ENCODE results near the gene UPF3B. TPM values are rescaled to one million over a fixed set of nuclear protein-coding genes. Genes with fewer than 3 reads are reported as not detected.
A peak's percentile ranks its signal among the peaks of the same experiment; 100 is the strongest.

The UPF3B gene
- total and polyA plus RNA-seq, 9 of the 15 experiments (the other 6 are each of a cell fraction or from before 2014, with no cell fraction given), result 17.6 to 57.0 (median 32.3) TPM

DNA sequence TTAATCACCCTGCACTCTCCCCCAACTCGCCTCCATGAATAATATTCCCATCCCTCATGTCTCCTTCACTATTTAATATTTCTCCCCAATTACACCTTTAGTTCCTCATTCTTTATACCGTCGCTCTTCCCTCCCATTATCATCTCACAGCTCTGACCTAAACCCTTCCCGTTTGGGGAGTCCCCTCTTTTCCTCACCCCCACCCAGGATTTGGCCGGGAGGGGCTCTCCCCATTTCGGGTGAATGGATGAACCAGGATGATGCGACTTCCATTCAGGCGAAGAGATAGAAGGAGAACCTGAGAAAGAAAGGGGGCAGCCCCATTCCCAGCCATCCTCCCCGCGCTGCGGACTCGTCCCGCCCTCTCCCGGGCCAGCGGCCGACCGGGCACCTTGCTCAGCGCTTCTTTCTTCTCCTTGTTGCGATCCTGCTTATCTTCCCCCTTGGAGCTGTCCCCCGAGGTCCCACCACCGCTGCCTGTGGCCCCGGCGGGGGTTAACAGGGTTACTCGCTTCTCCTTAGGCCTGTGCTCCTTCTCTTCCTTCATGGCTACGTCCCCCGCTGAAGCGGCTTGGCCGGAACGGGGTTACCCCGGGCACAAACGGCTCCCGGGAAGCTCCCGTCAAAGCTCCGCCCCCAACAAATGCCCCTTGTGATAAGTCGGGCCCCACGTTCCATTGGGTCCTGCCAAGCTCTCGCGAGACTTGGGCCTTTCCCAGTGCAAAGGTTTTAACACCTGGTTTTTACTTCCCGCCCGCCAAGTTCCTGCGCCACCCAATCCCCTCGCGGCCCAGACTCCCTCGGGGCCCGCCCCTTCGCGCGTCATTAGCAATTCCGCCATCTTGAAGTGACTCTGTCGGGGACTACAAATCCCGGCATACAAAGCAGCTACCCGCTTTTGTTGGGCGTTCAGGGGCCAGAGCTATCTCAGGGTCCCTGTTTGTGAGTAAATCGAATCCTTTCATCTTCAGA is at the start of gene UPF3B (continued):
- TF ChIP-seq DMBX1 (CRISPR knock-in tag; IDR thresholded peaks at IDR 0.05; ENCODE audit: borderline replicate concordance) (no peak), ZNF589 (CRISPR knock-in tag; IDR thresholded peaks at IDR 0.05; ENCODE audit: low read depth) (no peak), RBM15 (IDR thresholded peaks at IDR 0.05; ENCODE audit: insufficient read depth, low read length) (no peak), ZNF3 (CRISPR knock-in tag; IDR thresholded peaks at IDR 0.05) (no peak), SIN3A (IDR thresholded peaks at IDR 0.05; ENCODE audit: borderline replicate concordance in 2 of 2, control insufficient read depth in 1 of 2, low read depth in 2 of 2, low read length in 2 of 2) (peak; percentile 38 to 74; a peak in 2 of 4 replicates), XRCC5 (IDR thresholded peaks at IDR 0.05; ENCODE audit: low read depth, low read length) (0 out of 2 replicates have a peak, but pooled peaks have one; percentile 34), FIP1L1 (IDR thresholded peaks at IDR 0.05; ENCODE audit: low read depth, low read length, poor library complexity, severe bottlenecking) (no peak), ZBTB11 (CRISPR knock-in tag; IDR thresholded peaks at IDR 0.05) (peak in 1 of 3 experiments; percentile 74; a peak in 1 of 6 replicates), ZNF311 (CRISPR knock-in tag; IDR thresholded peaks at IDR 0.05) (no peak), DPF2 (IDR thresholded peaks at IDR 0.05) (no peak), ZSCAN29 (IDR thresholded peaks at IDR 0.05) (no peak), ZFP36 (IDR thresholded peaks at IDR 0.05; ENCODE audit: low read depth, low read length, partially characterized antibody) (no peak), NCOA1 (IDR thresholded peaks at IDR 0.05; ENCODE audit: low read depth) (no peak)
- TF ChIP-seq, protein P1, sequence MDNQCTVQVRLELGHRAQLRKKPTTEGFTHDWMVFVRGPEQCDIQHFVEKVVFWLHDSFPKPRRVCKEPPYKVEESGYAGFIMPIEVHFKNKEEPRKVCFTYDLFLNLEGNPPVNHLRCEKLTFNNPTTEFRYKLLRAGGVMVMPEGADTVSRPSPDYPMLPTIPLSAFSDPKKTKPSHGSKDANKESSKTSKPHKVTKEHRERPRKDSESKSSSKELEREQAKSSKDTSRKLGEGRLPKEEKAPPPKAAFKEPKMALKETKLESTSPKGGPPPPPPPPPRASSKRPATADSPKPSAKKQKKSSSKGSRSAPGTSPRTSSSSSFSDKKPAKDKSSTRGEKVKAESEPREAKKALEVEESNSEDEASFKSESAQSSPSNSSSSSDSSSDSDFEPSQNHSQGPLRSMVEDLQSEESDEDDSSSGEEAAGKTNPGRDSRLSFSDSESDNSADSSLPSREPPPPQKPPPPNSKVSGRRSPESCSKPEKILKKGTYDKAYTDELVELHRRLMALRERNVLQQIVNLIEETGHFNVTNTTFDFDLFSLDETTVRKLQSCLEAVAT (IDR thresholded peaks at IDR 0.05), result no peak
- TF ChIP-seq, protein P2, sequence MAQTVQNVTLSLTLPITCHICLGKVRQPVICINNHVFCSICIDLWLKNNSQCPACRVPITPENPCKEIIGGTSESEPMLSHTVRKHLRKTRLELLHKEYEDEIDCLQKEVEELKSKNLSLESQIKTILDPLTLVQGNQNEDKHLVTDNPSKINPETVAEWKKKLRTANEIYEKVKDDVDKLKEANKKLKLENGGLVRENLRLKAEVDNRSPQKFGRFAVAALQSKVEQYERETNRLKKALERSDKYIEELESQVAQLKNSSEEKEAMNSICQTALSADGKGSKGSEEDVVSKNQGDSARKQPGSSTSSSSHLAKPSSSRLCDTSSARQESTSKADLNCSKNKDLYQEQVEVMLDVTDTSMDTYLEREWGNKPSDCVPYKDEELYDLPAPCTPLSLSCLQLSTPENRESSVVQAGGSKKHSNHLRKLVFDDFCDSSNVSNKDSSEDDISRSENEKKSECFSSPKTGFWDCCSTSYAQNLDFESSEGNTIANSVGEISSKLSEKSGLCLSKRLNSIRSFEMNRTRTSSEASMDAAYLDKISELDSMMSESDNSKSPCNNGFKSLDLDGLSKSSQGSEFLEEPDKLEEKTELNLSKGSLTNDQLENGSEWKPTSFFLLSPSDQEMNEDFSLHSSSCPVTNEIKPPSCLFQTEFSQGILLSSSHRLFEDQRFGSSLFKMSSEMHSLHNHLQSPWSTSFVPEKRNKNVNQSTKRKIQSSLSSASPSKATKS (CRISPR knock-in tag; IDR thresholded peaks at IDR 0.05), result no peak
- TF ChIP-seq, protein P3, sequence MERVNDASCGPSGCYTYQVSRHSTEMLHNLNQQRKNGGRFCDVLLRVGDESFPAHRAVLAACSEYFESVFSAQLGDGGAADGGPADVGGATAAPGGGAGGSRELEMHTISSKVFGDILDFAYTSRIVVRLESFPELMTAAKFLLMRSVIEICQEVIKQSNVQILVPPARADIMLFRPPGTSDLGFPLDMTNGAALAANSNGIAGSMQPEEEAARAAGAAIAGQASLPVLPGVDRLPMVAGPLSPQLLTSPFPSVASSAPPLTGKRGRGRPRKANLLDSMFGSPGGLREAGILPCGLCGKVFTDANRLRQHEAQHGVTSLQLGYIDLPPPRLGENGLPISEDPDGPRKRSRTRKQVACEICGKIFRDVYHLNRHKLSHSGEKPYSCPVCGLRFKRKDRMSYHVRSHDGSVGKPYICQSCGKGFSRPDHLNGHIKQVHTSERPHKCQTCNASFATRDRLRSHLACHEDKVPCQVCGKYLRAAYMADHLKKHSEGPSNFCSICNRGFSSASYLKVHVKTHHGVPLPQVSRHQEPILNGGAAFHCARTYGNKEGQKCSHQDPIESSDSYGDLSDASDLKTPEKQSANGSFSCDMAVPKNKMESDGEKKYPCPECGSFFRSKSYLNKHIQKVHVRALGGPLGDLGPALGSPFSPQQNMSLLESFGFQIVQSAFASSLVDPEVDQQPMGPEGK (CRISPR knock-in tag; IDR thresholded peaks at IDR 0.05; ENCODE audit: borderline replicate concordance), result no peak
